Breast epithelium (tissue), 3 donors: Measurements from ENCODE around the gene PRPF4.

Source experiments
- POLR2A ChIP-seq: fragments of 450-650 bp; IDR thresholded peaks from one replicate; pipeline ENCODE4 v1.6.1; 2016; ENCODE audit warnings: antibody characterized with exemption, mild to moderate bottlenecking, moderate library complexity
- POLR2AphosphoS5 ChIP-seq, 3 donors: sonication (generic); formaldehyde crosslinking; IDR thresholded peaks; one replicate each; pipeline ENCODE4 v1.6.1; 2017; ENCODE audit warnings: antibody characterized with exemption in 3 of 3

GRCh38 chr9:113315231-113315630, 39.8 kb downstream of the PRPF4 start:
- no peak for TF ChIP-seq POLR2A
- TF ChIP-seq POLR2AphosphoS5 (IDR thresholded peaks at IDR 0.05): no peak
